Thoracic aorta (tissue), 2 donors: ENCODE data around the gene IQSEC1. TPM values are rescaled to one million over a fixed set of nuclear protein-coding genes. Genes with fewer than 3 reads are reported as not detected.

ENCODE experiments used
- ATAC-seq: fragments of 150-250 bp; one replicate; pipeline ENCODE4 v1.8.0; 2017; ENCODE audit warnings: low read depth; ENCODE audit not compliant: insufficient number of reproducible peaks, low FRiP score
- DNase-seq: peaks from one replicate; pipeline ENCODE4 v3.0.0-alpha.2; 2020; ENCODE audit warnings: low spot score
- H3K27ac ChIP-seq, 2 donors: fragments of 200-600 bp; sonication (generic); 1 replicate in 1 of 2; 2 replicates in 1 of 2; pipeline ENCODE4 v1.5.1; 2016; ENCODE audit warnings: mild to moderate bottlenecking in 2 of 2, moderate library complexity in 2 of 2
- H3K27me3 ChIP-seq: fragments of 200-600 bp; sonication (generic); replicated peaks from 2 replicates; pipeline ENCODE4 v1.6.0; 2016; ENCODE audit warnings: mild to moderate bottlenecking; ENCODE audit not compliant: insufficient read depth
- H3K36me3 ChIP-seq: fragments of 200-600 bp; sonication (generic); one replicate; pipeline ENCODE4 v1.5.1; 2016
- H3K4me1 ChIP-seq, 2 donors: fragments of 200-600 bp; sonication (generic); 1 replicate in 1 of 2; 2 replicates in 1 of 2; pipeline versions ENCODE4 v1.5.1 to v1.6.0; 2016; ENCODE audit warnings: low read depth in 2 of 2, mild to moderate bottlenecking in 1 of 2; ENCODE audit not compliant: control insufficient read depth in 1 of 2
- H3K4me3 ChIP-seq: fragments of 200-600 bp; sonication (generic); 2 replicates; pipeline ENCODE4 v1.5.1; 2016; ENCODE audit warnings: mild to moderate bottlenecking
- H3K9me3 ChIP-seq: fragments of 200-600 bp; sonication (generic); 2 replicates; pipeline ENCODE4 v1.5.1; 2016
- total RNA-seq, 2 donors: library from RNA; depleted of rRNA; stranded (reverse); fragments of >200 nt; gene quantifications; one replicate each; pipeline versions ENCODE4 v1.1.0 to v1.2.3, GENCODE V29; 2016
- TF ChIP-seq, protein P1 (sequence below): fragments of 200-600 bp; sonication (generic); IDR thresholded peaks from one replicate; pipeline ENCODE4 v1.5.1; 2019; ENCODE audit warnings: antibody characterized with exemption

The IQSEC1 gene
- total RNA-seq, 2 donors from 2014 or later: 93.6 to 121 TPM

DNA sequence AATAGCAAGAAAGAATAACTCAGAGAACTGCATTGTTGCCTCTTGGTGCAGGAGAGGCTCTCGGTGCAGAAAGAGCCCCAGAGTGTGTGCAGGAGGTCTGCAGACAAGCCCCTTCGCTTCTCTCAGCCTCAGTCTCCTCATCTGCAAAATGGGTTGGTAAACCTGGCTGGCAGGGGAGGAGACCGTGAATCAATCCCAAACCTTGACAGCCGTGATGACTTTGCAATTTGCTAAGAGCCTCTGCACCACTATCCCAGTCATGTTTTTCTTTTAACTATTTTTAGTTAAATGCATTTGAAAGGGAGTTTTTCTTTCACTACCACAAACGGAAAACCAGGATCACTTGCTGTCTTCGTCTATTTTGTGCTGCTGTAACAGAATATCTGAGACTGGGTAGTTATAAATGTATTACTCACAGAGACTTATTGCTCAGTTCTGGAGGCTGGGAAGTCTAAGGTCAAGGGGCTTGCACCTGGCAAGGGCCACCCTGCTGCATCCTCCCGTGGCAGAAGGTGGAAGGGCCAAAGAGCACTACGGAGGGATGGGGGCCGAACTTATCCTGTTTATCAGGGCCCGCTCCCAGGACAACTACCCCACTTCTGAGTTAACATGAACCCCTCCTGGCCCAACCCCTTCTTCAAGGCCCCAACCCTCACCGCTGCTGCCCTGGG is 14.2 kb upstream of the IQSEC1 start:
- H3K27ac ChIP-seq: no peak overlapping the region
- H3K9me3 ChIP-seq: no peaks in the 10 kb centered on the region
- H3K27me3 ChIP-seq: no peaks in the 10 kb centered on the region
- no peak overlapping the region for H3K4me3 ChIP-seq
- no peaks in the 10 kb centered on the region for H3K36me3 ChIP-seq
- TF ChIP-seq, protein P1, sequence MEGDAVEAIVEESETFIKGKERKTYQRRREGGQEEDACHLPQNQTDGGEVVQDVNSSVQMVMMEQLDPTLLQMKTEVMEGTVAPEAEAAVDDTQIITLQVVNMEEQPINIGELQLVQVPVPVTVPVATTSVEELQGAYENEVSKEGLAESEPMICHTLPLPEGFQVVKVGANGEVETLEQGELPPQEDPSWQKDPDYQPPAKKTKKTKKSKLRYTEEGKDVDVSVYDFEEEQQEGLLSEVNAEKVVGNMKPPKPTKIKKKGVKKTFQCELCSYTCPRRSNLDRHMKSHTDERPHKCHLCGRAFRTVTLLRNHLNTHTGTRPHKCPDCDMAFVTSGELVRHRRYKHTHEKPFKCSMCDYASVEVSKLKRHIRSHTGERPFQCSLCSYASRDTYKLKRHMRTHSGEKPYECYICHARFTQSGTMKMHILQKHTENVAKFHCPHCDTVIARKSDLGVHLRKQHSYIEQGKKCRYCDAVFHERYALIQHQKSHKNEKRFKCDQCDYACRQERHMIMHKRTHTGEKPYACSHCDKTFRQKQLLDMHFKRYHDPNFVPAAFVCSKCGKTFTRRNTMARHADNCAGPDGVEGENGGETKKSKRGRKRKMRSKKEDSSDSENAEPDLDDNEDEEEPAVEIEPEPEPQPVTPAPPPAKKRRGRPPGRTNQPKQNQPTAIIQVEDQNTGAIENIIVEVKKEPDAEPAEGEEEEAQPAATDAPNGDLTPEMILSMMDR: no peak
- ATAC-seq (no peak), DNase-seq (no peak)
- H3K4me1 ChIP-seq: no peaks in the 10 kb centered on the region

GRCh38 chr3:13086531-13086981 is 13.3 kb upstream of the IQSEC1 start:
- TF ChIP-seq, protein P1: no peak
- no peak overlapping the region for H3K27ac ChIP-seq
- ATAC-seq (no peak), DNase-seq (no peak)
- H3K4me3 ChIP-seq: no peak overlapping the region
- H3K4me1 ChIP-seq: no peaks in the 10 kb centered on the region
- no peaks in the 10 kb centered on the region for H3K36me3 ChIP-seq
- H3K27me3 ChIP-seq: no peaks in the 10 kb centered on the region
- no peaks in the 10 kb centered on the region for H3K9me3 ChIP-seq

- DNase-seq (no peak), ATAC-seq (no peak)
- Histone ChIP-seq H3K27me3 (no peaks in the 10 kb centered on the region), H3K4me1 (peaks cover 5 to 6% of the 10 kb centered on the region in 2 donors), H3K4me3 (no peak overlapping the region), H3K9me3 (no peaks in the 10 kb centered on the region), H3K36me3 (no peaks in the 10 kb centered on the region), H3K27ac (no peak overlapping the region)
- TF ChIP-seq, protein P1: no peak
Observed at GRCh38 chr3:13085846-13086179, 12.6 kb upstream of the IQSEC1 start.

- Histone ChIP-seq H3K4me3 (no peak overlapping the region), H3K27ac (no peak overlapping the region), H3K36me3 (no peaks in the 10 kb centered on the region), H3K4me1 (peaks cover 7 to 11% of the 10 kb centered on the region in 2 donors), H3K27me3 (no peaks in the 10 kb centered on the region), H3K9me3 (no peaks in the 10 kb centered on the region)
- DNase-seq (no peak), ATAC-seq (no peak)
- TF ChIP-seq, protein P1: no peak
Observed at GRCh38 chr3:13085081-13085845, 12.0 kb upstream of the IQSEC1 start.

- ATAC-seq (no peak), DNase-seq (no peak)
- Histone ChIP-seq H3K9me3 (no peaks in the 10 kb centered on the region), H3K4me3 (no peak overlapping the region), H3K4me1 (peaks cover 13 to 25% of the 10 kb centered on the region in 2 donors), H3K36me3 (no peaks in the 10 kb centered on the region), H3K27ac (no peak overlapping the region), H3K27me3 (no peaks in the 10 kb centered on the region)
- TF ChIP-seq, protein P1: no peak
Observed at GRCh38 chr3:13083898-13084297, 10.7 kb upstream of the IQSEC1 start.
